Measurements from ENCODE around the gene TFB1M.
"Not testable (repeated sequence)": the region's sequence is repeated elsewhere in the genome, so short reads cannot be mapped to it uniquely, and the experiment has no call there.

Gene TFB1M

GRCh38 chr6:155232848-155233247, 81.4 kb downstream of the TFB1M start:
- DNase-seq, result no peak

GRCh38 chr6:155230975-155231374, 83.3 kb downstream of the TFB1M start:
- DNase-seq, result not testable (repeated sequence)

GRCh38 chr6:155228546-155229166, 85.6 kb downstream of the TFB1M start:
- DNase-seq, result no peak

- DNase-seq, result no peak
These were observed 87.2 kb downstream of the TFB1M start for GRCh38 chr6:155227046-155227445.

GRCh38 chr6:155224618-155225017, 89.7 kb downstream of the TFB1M start:
- no peak for DNase-seq

- DNase-seq, result peak; percentile 22
These were observed 90.4 kb downstream of the TFB1M start for GRCh38 chr6:155223646-155224451.

GRCh38 chr6:155222506-155222905, 91.8 kb downstream of the TFB1M start:
- no peak for DNase-seq

- no peak for DNase-seq
These were observed 93.2 kb downstream of the TFB1M start for GRCh38 chr6:155221086-155221485.

- DNase-seq, result no peak
These were observed 94.4 kb downstream of the TFB1M start for GRCh38 chr6:155219858-155220301.

GRCh38 chr6:155219299-155219698, 95.0 kb downstream of the TFB1M start:
- DNase-seq, result no peak

GRCh38 chr6:155218711-155219110, 95.6 kb downstream of the TFB1M start:
- not testable (repeated sequence) for DNase-seq

GRCh38 chr6:155216312-155217046, 97.8 kb downstream of the TFB1M start:
- DNase-seq, result no peak

- DNase-seq, result no peak
These were observed 98.4 kb downstream of the TFB1M start for GRCh38 chr6:155215906-155216305.

- DNase-seq, result no peak
These were observed 100.5 kb downstream of the TFB1M start for GRCh38 chr6:155213611-155214372.

GRCh38 chr6:155212616-155213380, 101.5 kb downstream of the TFB1M start:
- DNase-seq, result no peak

- no peak for DNase-seq
These were observed 102.2 kb downstream of the TFB1M start for GRCh38 chr6:155212106-155212505.

GRCh38 chr6:155207223-155207622, 107.1 kb downstream of the TFB1M start:
- DNase-seq, result no peak
